ENCODE results near the gene HBEGF. TPM values are rescaled to one million over a fixed set of nuclear protein-coding genes. Genes with fewer than 3 reads are reported as not detected.
A peak's percentile ranks its signal among the peaks of the same experiment; 100 is the strongest.

Gene HBEGF
- total RNA-seq, 1 experiment from 2014 or later, result 12.3 TPM

- no peak for TF ChIP-seq SIN3A (IDR thresholded peaks at IDR 0.05; ENCODE audit: low read depth)
- TF ChIP-seq ZFX (IDR thresholded peaks at IDR 0.05), result no peak
- peak; percentile 50; the same call in 1 of the 2 replicates for TF ChIP-seq SRF (IDR thresholded peaks at IDR 0.05; ENCODE audit: low read depth)
- no peak for TF ChIP-seq YY1 (IDR thresholded peaks at IDR 0.05; ENCODE audit: extremely low read depth, insufficient replicate concordance, low read depth, low read length)
Measured at GRCh38 chr5:140311011-140311467, 35.4 kb downstream of the HBEGF start (continued).

- Histone ChIP-seq H4K20me1 (ENCODE audit: insufficient read depth) (no peaks in the 10 kb centered on the region), H3K9me2 (ENCODE audit: insufficient read depth) (no peaks in the 10 kb centered on the region), H3K9ac (ENCODE audit: low read length) (no peak overlapping the region), H3K4me3 (replicated peaks in 1 of 2; ENCODE audit: low read depth in 1 of 2, low read length in 2 of 2) (no peak overlapping the region), H3K4me2 (ENCODE audit: low read length) (peak overlapping the region; percentile 48), H3K79me2 (ENCODE audit: insufficient read depth, low read length) (no peaks in the 10 kb centered on the region), H3K4me1 (ENCODE audit: control insufficient read depth in 1 of 2, insufficient read depth in 2 of 2, low read length in 2 of 2) (peaks cover 3 to 24% of the 10 kb centered on the region in 2 experiments; a peak in 3 of 4 replicates), H2AFZ (ENCODE audit: low read depth, low read length, poor library complexity, severe bottlenecking) (peak overlapping the region; percentile 96), H3K9me3 (ENCODE audit: control insufficient read depth in 1 of 2, insufficient read depth in 1 of 2, low read depth in 1 of 2, low read length in 2 of 2) (no peaks in the 10 kb centered on the region), H3K36me3 (ENCODE audit: control insufficient read depth in 1 of 2, insufficient read depth in 2 of 2, low read length in 2 of 2) (no peaks in the 10 kb centered on the region), H3K27me3 (ENCODE audit: insufficient read depth, low read length) (no peaks in the 10 kb centered on the region), H3K27ac (ENCODE audit: low read depth, low read length) (no peak overlapping the region)
- no TSS peak for BruUV-seq (replicated peaks)
- TF ChIP-seq ATF3 (IDR thresholded peaks at IDR 0.05) (no peak), SP1 (IDR thresholded peaks at IDR 0.05; ENCODE audit: low read depth) (no peak)
- no peak for DNase-seq (ENCODE audit: low read depth, low spot score)
- ChIA-PET CTCF (no interaction called here), POLR2A (interaction anchor here (1.4 kb wide), 1 partner anchor 36 kb away, joined by 8 read pairs; the partner anchor contains the start of gene HBEGF), RAD21 (ENCODE audit: low non-redundant PET in 1 of 2, low total read pairs in 2 of 2, uncharacterized antibody in 2 of 2, unreplicated experiment in 2 of 2) (no interaction called here)
- ATAC-seq, result no peak
- intact Hi-C loops (cut with micrococcal nuclease), result no loop called here
Measured at GRCh38 chr5:140310434-140310833, 36.0 kb downstream of the HBEGF start.

GRCh38 chr5:140309706-140310249 lies 36.6 kb downstream of the HBEGF start:
- peak overlapping the region; percentile 96 for H2AFZ ChIP-seq (ENCODE audit: low read depth, low read length, poor library complexity, severe bottlenecking)
- H3K9ac ChIP-seq (ENCODE audit: low read length), result no peak overlapping the region
- no peaks in the 10 kb centered on the region for H3K79me2 ChIP-seq (ENCODE audit: insufficient read depth, low read length)
- RAD21 ChIA-PET (ENCODE audit: low non-redundant PET in 1 of 2, low total read pairs in 2 of 2, uncharacterized antibody in 2 of 2, unreplicated experiment in 2 of 2), result no interaction called here
- H3K9me2 ChIP-seq (ENCODE audit: insufficient read depth), result no peaks in the 10 kb centered on the region
- H3K27ac ChIP-seq (ENCODE audit: low read depth, low read length), result no peak overlapping the region
- H3K4me3 ChIP-seq (replicated peaks in 1 of 2; ENCODE audit: low read depth in 1 of 2, low read length in 2 of 2), result no peak overlapping the region
- no TSS peak for BruUV-seq (replicated peaks)
- no peaks in the 10 kb centered on the region for H4K20me1 ChIP-seq (ENCODE audit: insufficient read depth)
- no peaks in the 10 kb centered on the region for H3K9me3 ChIP-seq (ENCODE audit: control insufficient read depth in 1 of 2, insufficient read depth in 1 of 2, low read depth in 1 of 2, low read length in 2 of 2)
- CTCF ChIA-PET, result no interaction called here
- H3K4me1 ChIP-seq (ENCODE audit: control insufficient read depth in 1 of 2, insufficient read depth in 2 of 2, low read length in 2 of 2), result peaks cover 3 to 24% of the 10 kb centered on the region in 2 experiments; a peak in 3 of 4 replicates
- no peaks in the 10 kb centered on the region for H3K27me3 ChIP-seq (ENCODE audit: insufficient read depth, low read length)
- POLR2A ChIA-PET, result no interaction called here
- no peak overlapping the region for H3K4me2 ChIP-seq (ENCODE audit: low read length)
- H3K36me3 ChIP-seq (ENCODE audit: control insufficient read depth in 1 of 2, insufficient read depth in 2 of 2, low read length in 2 of 2), result no peaks in the 10 kb centered on the region
- DNase-seq (ENCODE audit: low read depth, low spot score), result no peak
- ATAC-seq, result no peak
- intact Hi-C loops (cut with micrococcal nuclease), result no loop called here
- TF ChIP-seq RAD21 (IDR thresholded peaks at IDR 0.05; ENCODE audit: low read depth) (no peak), SIN3A (IDR thresholded peaks at IDR 0.05; ENCODE audit: low read depth) (no peak), EZH2phosphoT487 (IDR thresholded peaks at IDR 0.05; ENCODE audit: borderline replicate concordance) (no peak), REST (IDR thresholded peaks at IDR 0.05; ENCODE audit: low read depth) (no peak), ZFX (IDR thresholded peaks at IDR 0.05) (no peak), POLR2A (IDR thresholded peaks at IDR 0.05; ENCODE audit: borderline replicate concordance, extremely low read depth, insufficient read depth, insufficient read length) (no peak), TCF7L2 (IDR thresholded peaks at IDR 0.05; ENCODE audit: borderline replicate concordance, extremely low read depth, insufficient read depth, insufficient read length) (no peak), ZNF274 (IDR thresholded peaks at IDR 0.05; ENCODE audit: low read depth, low read length) (no peak), SRF (IDR thresholded peaks at IDR 0.05; ENCODE audit: low read depth) (no peak)
